GM20431 (cell line): Measurements from ENCODE around the gene RGS11.

Experiments
- in situ Hi-C: fragments of 300-500 bp; cut with MseI, MboI; formaldehyde crosslinking; loops from one replicate; pipeline ENCODE4 v1.15.0; 2020; ENCODE audit warnings: low sequenced_read_pairs; ENCODE audit not compliant: unreplicated experiment

RGS11 gene

GRCh38 chr16:275786-276232, at the start of gene RGS11:
Gene RGS11, minus strand, starts transcription at chr16:275944. Its CDS starts 33 bp downstream, at chr16:275911.
- in situ Hi-C loops = no loop called here

DNA sequence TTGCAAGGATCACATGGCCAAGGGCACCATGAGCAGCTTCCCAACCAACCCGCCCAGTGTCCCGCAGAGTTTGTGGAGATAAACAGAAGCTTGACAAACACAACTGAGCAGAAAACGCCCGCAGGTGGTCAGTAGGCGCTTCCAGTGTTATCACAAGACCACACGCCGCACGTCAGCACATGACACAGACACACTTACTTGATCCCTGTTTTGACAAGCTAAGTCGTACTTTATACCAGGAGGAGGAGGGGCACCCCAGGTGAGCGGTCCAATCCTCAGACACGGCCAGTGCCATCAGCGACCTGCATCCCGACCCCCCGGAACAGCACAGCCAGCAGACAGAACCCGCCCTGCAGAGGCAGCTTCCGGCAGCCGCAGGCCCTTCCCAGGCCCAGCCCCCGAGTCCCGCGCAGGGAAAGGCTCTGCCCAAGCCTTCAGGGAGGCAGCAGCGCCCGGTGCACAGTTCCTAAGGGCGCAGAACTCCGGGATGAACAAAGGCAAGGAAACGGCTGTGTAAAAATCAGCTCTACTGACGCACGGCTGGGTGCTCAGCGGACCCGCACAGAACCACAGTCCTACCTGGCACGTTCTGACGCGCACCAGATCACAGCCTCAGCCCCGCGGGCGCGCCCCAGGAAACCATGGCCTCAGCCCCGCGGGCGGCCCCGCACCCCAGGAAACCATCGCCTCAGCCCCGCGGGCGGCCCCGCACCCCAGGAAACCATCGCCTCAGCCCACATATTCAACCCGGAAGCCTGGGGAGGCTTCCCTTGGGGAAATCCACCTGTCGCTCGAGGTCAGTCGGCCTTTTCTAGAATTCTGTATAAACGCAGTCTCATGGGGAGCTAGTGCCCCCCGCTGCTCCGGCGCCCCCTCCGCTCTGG, 48.9 kb upstream of the RGS11 start:
- in situ Hi-C loops = no loop called here

GRCh38 chr16:324201-324450, 48.4 kb upstream of the RGS11 start:
- in situ Hi-C loops = no loop called here

GRCh38 chr16:322476-323143, 46.9 kb upstream of the RGS11 start:
- in situ Hi-C loops = no loop called here

DNA sequence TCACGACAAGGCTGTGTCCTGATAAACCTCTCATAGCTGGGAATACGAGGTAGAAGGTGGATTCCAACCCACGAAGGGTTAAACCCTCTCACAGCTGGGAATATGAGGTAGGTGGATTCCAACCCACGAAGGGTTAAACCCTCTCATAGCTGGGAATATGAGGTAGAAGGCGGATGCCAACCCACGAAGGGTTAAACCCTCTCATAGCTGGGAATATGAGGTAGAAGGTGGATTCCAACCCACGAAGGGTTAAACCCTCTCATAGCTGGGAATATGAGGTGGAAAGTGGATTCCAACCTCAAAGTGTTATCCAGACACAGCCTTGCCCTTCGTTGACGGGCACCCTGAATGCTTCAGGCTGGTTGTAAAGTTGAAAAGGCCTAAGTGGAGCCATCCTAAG, 45.8 kb upstream of the RGS11 start:
- in situ Hi-C loops = no loop called here

DNA sequence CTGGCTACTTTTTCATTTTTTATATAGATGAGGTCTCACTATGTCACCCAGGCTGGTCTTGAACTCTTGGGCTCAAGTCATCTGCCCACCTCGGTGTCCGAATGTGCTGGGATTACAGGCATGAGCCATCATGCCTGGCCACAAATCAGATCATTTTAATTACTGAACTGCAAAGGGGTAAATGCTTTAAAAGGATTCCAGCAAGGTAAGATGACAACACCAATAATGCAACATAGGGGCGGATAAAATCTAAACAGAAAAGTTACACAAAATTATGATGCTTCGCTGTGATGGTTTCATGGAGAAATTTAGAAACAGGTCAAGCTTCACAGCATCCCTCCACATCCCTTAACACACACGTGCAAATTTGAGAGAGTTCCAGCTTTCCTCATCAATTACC, 44.5 kb upstream of the RGS11 start:
- in situ Hi-C loops = no loop called here

GRCh38 chr16:318628-319027, 42.9 kb upstream of the RGS11 start:
- in situ Hi-C loops = no loop called here

DNA sequence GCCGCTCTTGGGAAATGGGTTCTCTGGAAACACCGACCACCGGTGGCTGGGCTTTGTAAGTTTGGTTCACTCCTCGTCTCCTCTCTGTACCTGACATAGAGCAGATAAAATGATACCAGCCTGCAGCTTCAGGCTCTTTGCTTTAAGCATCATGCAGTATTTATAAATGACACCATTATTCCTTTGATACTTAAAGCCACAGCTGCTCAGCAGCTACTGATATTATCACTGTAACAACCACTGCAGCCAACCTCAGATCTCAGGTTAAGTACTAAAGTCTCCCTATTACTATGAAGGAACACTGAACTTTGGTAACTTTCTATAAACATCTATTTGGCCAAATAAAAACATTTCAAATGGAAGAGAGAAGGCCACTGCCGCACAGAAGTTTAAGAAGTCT, 41.8 kb upstream of the RGS11 start:
- in situ Hi-C loops = no loop called here

DNA sequence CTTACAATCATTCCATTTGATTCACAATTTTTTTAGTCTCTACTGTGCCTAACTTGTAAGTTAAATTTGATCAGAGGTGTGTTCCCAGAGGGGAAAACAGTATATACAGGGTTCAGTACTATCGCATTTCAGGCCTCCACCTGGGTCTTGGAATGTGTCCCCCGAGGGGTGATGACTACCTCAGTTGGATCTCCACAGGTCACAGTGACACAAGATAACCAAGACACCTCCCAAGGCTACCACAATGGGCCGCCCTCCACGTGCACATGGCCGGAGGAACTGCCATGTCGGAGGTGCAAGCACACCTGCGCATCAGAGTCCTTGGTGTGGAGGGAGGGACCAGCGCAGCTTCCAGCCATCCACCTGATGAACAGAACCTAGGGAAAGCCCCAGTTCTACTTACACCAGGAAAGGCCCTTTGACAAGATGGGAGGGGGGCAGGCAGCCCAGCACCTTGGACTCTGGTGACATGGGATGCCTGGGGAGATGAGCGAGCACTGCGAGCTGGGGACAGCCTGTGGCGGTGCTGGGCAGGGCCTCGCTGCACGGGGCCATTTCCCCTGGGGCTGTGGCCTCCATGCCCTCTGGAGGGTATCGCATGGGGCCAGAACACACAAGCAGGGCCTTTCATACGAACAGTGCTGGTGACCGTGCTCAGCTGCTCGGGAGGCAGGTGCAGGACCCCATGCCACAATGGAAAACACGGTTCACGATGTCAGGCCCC, 41.2 kb upstream of the RGS11 start:
- in situ Hi-C loops = no loop called here

DNA sequence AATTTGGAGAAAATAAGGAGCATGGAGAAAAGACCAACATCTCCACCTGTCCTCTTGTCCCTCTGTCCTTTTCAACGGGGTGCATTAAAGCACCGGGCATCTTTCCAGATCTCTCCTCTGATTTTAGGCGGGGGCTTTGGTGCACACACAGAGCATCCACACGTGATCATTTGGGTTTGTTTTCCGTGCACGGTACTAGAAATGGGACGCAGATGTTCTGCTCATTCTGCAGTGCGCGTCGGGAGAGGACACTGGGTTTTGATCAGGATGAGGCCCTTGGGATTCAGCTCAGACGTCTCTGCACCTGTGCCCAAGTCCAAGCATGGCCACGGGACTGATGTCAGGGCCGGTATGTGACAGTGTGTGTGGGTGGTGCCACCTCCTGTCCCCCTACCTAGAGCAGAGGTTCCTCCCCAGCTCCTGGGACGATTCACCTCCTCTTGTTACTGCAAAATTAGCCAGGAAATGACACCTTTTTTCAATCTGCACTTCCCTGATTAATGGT, 39.1 kb upstream of the RGS11 start:
- in situ Hi-C loops = no loop called here

GRCh38 chr16:314351-314750, 38.6 kb upstream of the RGS11 start:
- in situ Hi-C loops = no loop called here

DNA sequence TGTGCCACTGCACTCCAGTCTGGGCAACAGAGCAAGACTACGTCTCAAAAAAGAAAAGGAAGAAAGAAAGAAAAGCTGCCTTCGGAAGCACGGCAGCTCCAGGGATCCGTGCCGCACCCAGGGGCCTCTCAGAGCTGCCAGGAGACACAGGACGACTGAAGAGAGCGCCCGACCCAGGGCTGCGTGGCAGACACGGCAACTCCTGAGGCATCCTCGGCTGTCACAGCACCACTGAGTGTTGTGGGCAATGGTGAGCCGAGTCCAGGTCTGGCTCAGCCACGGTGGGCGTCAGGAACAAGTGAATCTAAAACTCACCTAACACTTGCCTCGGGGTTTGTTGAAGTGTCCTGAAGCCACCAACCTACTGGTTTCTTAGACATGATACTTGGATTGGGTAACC, 36.0 kb upstream of the RGS11 start:
- in situ Hi-C loops = no loop called here

GRCh38 chr16:309476-309875, 33.7 kb upstream of the RGS11 start:
- in situ Hi-C loops = no loop called here

GRCh38 chr16:307691-308312, 32.1 kb upstream of the RGS11 start:
- in situ Hi-C loops = no loop called here

DNA sequence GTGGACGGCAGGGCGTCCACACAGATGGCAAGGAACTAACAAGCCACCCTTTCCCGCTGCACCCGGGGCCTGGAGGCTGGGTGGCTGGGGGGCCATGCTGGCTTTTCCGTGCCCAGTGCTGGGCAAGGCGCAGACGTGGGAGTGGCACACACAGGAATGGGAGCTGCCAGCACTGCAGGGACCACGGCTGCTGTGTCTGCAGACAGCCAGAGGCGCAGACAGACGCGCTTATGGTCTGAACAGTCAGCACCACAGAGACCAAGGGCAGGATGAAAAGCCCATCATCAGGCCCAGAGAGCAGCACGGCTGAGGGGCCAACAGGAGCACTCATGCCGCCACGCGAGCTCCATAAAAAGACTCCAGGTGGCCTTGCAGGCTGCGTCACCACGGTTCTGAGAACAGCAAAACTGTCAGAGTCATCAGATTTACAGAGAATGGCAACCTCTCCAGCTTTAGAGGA, 31.2 kb upstream of the RGS11 start:
- in situ Hi-C loops = no loop called here

- in situ Hi-C loops = no loop called here
Observed at GRCh38 chr16:305916-306626, 30.3 kb upstream of the RGS11 start.

- in situ Hi-C loops = no loop called here
Observed at GRCh38 chr16:303760-304505, 28.2 kb upstream of the RGS11 start.

- in situ Hi-C loops = no loop called here
Observed at GRCh38 chr16:301950-302349, 26.2 kb upstream of the RGS11 start.

GRCh38 chr16:301235-301634, 25.5 kb upstream of the RGS11 start:
- in situ Hi-C loops = no loop called here
